Immature natural killer cell (primary cell): ENCODE measurements around the gene EEF1G. TPM values are rescaled to one million over a fixed set of nuclear protein-coding genes. Genes with fewer than 3 reads are reported as not detected.
"Not testable (repeated sequence)": the region's sequence is repeated elsewhere in the genome, so short reads cannot be mapped to it uniquely, and the experiment has no call there.

Experiments used
- DNase-seq, 3 donors: peaks; one replicate each; pipeline ENCODE4 v3.0.0; 2022; ENCODE audit warnings: mixed read lengths in 1 of 3
- H3K27ac Mint-ChIP-seq, 6 donors: one replicate each; pipeline ENCODE4 v1.8.0; 2020; ENCODE audit warnings: mixed read lengths in 6 of 6, mild to moderate bottlenecking in 5 of 6, inconsistent platforms in 4 of 6, moderate library complexity in 3 of 6
- H3K27me3 Mint-ChIP-seq, 3 donors: one replicate each; pipeline ENCODE4 v1.8.0; 2020 to 2021; ENCODE audit warnings: low read depth in 3 of 3, mild to moderate bottlenecking in 3 of 3, mixed read lengths in 3 of 3, moderate library complexity in 3 of 3, inconsistent platforms in 1 of 3
- H3K36me3 Mint-ChIP-seq, 3 donors: one replicate each; pipeline ENCODE4 v1.8.0; 2020; ENCODE audit warnings: mixed read lengths in 3 of 3, inconsistent platforms in 2 of 3, mild to moderate bottlenecking in 2 of 3
- H3K4me1 Mint-ChIP-seq, 2 donors: one replicate each; pipeline ENCODE4 v1.8.0; 2020; ENCODE audit warnings: inconsistent platforms in 2 of 2, mild to moderate bottlenecking in 2 of 2, mixed read lengths in 2 of 2, moderate library complexity in 1 of 2
- H3K4me3 Mint-ChIP-seq, 5 donors: one replicate each; pipeline ENCODE4 v1.8.0; 2020; ENCODE audit warnings: mild to moderate bottlenecking in 5 of 5, mixed read lengths in 5 of 5, inconsistent platforms in 3 of 5, moderate library complexity in 3 of 5
- H3K9me3 Mint-ChIP-seq, 6 donors: one replicate each; pipeline ENCODE4 v1.8.0; 2020; ENCODE audit warnings: mild to moderate bottlenecking in 6 of 6, mixed read lengths in 6 of 6, inconsistent platforms in 4 of 6, moderate library complexity in 3 of 6
- polyA plus RNA-seq, 3 donors: library from polyadenylated mRNA; unstranded; fragments of 300-500 nt; fragmentation: Illumina TruSeq; gene quantifications; one replicate each; pipeline ENCODE4 v1.2.3, GENCODE V29; 2021

Gene EEF1G
- polyA plus RNA-seq, 3 donors from 2014 or later: 628 to 849 (median 821) TPM

- no peak for DNase-seq
- peaks cover 0 to 2% (median 0%) of the 10 kb centered on the region in 6 donors for H3K9me3 Mint-ChIP-seq
- peaks cover 88 to 91% of the 10 kb centered on the region in 2 donors for H3K4me1 Mint-ChIP-seq
- H3K27ac Mint-ChIP-seq: peak overlapping the region; percentile 92 to 98 (median 96)
- peaks cover 19 to 30% (median 21%) of the 10 kb centered on the region in 3 donors for H3K27me3 Mint-ChIP-seq
- peak overlapping the region; percentile 81 to 87 (median 87) for H3K4me3 Mint-ChIP-seq
- H3K36me3 Mint-ChIP-seq: peaks cover 3 to 6% (median 5%) of the 10 kb centered on the region in 3 donors
Observed at GRCh38 chr11:62554387-62555167, 19.1 kb downstream of the EEF1G start.

GRCh38 chr11:62553839-62554361 is 19.8 kb downstream of the EEF1G start:
- Mint-ChIP-seq H3K4me1 (peaks cover 81 to 84% of the 10 kb centered on the region in 2 donors), H3K4me3 (peak overlapping the region; percentile 81 to 87 (median 87)), H3K27me3 (peaks cover 19 to 27% (median 21%) of the 10 kb centered on the region in 3 donors), H3K36me3 (no peaks in the 10 kb centered on the region), H3K9me3 (peaks cover 0 to 2% (median 0%) of the 10 kb centered on the region in 6 donors), H3K27ac (peak overlapping the region; percentile 92 to 98 (median 96))
- DNase-seq: no peak

GRCh38 chr11:62553080-62553838 is 20.4 kb downstream of the EEF1G start:
- peaks cover 17 to 26% (median 21%) of the 10 kb centered on the region in 3 donors for H3K27me3 Mint-ChIP-seq
- peaks cover 75 to 83% of the 10 kb centered on the region in 2 donors for H3K4me1 Mint-ChIP-seq
- H3K4me3 Mint-ChIP-seq: peak overlapping the region; percentile 81 to 87 (median 87)
- peak overlapping the region; percentile 92 to 98 (median 96) for H3K27ac Mint-ChIP-seq
- no peaks in the 10 kb centered on the region for H3K36me3 Mint-ChIP-seq
- peak; percentile 35 to 52 (median 36) for DNase-seq
- peaks cover 0 to 2% (median 0%) of the 10 kb centered on the region in 6 donors for H3K9me3 Mint-ChIP-seq

GRCh38 chr11:62552485-62553079 is 21.1 kb downstream of the EEF1G start:
- no peak for DNase-seq
- Mint-ChIP-seq H3K36me3 (no peaks in the 10 kb centered on the region), H3K4me3 (peak overlapping the region; percentile 81 to 87 (median 87)), H3K27ac (peak overlapping the region; percentile 92 to 98 (median 96)), H3K9me3 (peaks cover 0 to 2% (median 0%) of the 10 kb centered on the region in 6 donors), H3K4me1 (peaks cover 75 to 83% of the 10 kb centered on the region in 2 donors), H3K27me3 (peaks cover 12 to 23% (median 16%) of the 10 kb centered on the region in 3 donors)

- not testable (repeated sequence) for H3K36me3 Mint-ChIP-seq, H3K9me3 Mint-ChIP-seq, H3K4me3 Mint-ChIP-seq, DNase-seq
- Mint-ChIP-seq H3K27me3 (peaks cover 3 to 11% (median 10%) of the 10 kb centered on the region in 3 donors), H3K27ac (peak overlapping the region in 5 of 6 donors; percentile 43 to 98 (median 92)), H3K4me1 (peaks cover 60 to 69% of the 10 kb centered on the region in 2 donors)
Observed at GRCh38 chr11:62550478-62550877, 23.2 kb downstream of the EEF1G start.

GRCh38 chr11:62548545-62549335 is 25.0 kb downstream of the EEF1G start:
- H3K27me3 Mint-ChIP-seq: peaks cover 5 to 10% (median 9%) of the 10 kb centered on the region in 3 donors
- H3K36me3 Mint-ChIP-seq: no peaks in the 10 kb centered on the region
- peaks cover 56 to 64% of the 10 kb centered on the region in 2 donors for H3K4me1 Mint-ChIP-seq
- DNase-seq: no peak
- peak overlapping the region in 1 of 5 donors; percentile 9 for H3K4me3 Mint-ChIP-seq
- H3K9me3 Mint-ChIP-seq: peaks cover 0 to 2% (median 0%) of the 10 kb centered on the region in 6 donors
- H3K27ac Mint-ChIP-seq: peak overlapping the region in 1 of 6 donors; percentile 31

- peaks cover 56 to 64% of the 10 kb centered on the region in 2 donors for H3K4me1 Mint-ChIP-seq
- peaks cover 0 to 2% (median 0%) of the 10 kb centered on the region in 6 donors for H3K9me3 Mint-ChIP-seq
- peak overlapping the region; percentile 31 to 85 (median 79) for H3K27ac Mint-ChIP-seq
- no peaks in the 10 kb centered on the region for H3K36me3 Mint-ChIP-seq
- no peak for DNase-seq
- peak overlapping the region; percentile 83 to 99 (median 87) for H3K4me3 Mint-ChIP-seq
- peaks cover 5 to 10% (median 6%) of the 10 kb centered on the region in 3 donors for H3K27me3 Mint-ChIP-seq
Observed at GRCh38 chr11:62547691-62548281, 25.9 kb downstream of the EEF1G start.

GRCh38 chr11:62546929-62547625 is 26.6 kb downstream of the EEF1G start:
- H3K4me1 Mint-ChIP-seq: peaks cover 56 to 61% of the 10 kb centered on the region in 2 donors
- peak overlapping the region; percentile 57 to 86 (median 84) for H3K27ac Mint-ChIP-seq
- DNase-seq: no peak
- H3K4me3 Mint-ChIP-seq: peak overlapping the region; percentile 83 to 99 (median 87)
- peaks cover 0 to 2% (median 0%) of the 10 kb centered on the region in 6 donors for H3K9me3 Mint-ChIP-seq
- no peaks in the 10 kb centered on the region for H3K36me3 Mint-ChIP-seq
- H3K27me3 Mint-ChIP-seq: peaks cover 5 to 8% (median 6%) of the 10 kb centered on the region in 3 donors

- no peaks in the 10 kb centered on the region for H3K36me3 Mint-ChIP-seq
- peaks cover 0 to 4% (median 3%) of the 10 kb centered on the region in 3 donors for H3K27me3 Mint-ChIP-seq
- no peaks in the 10 kb centered on the region for H3K9me3 Mint-ChIP-seq
- H3K4me1 Mint-ChIP-seq: peaks cover 56 to 61% of the 10 kb centered on the region in 2 donors
- H3K4me3 Mint-ChIP-seq: peak within 1 kb of the TSS; percentile 96 to 99 (median 96)
- H3K27ac Mint-ChIP-seq: peak within 1 kb of the TSS; percentile 83 to 95 (median 90)
- peak; percentile 66 to 72 (median 72) for DNase-seq
Observed at GRCh38 chr11:62546244-62546928, 27.3 kb downstream of the EEF1G start, which contains the start of gene AHNAK. Gene AHNAK (minus strand): TSS chr11:62546806. CDS start chr11:62536098, 10,708 bp downstream.

GRCh38 chr11:62545437-62546243 is 28.1 kb downstream of the EEF1G start:
- Mint-ChIP-seq H3K4me3 (peak overlapping the region; percentile 96 to 99 (median 96)), H3K36me3 (no peaks in the 10 kb centered on the region), H3K9me3 (no peaks in the 10 kb centered on the region), H3K27ac (peak overlapping the region; percentile 90 to 95 (median 94)), H3K4me1 (peaks cover 58 to 61% of the 10 kb centered on the region in 2 donors), H3K27me3 (peaks cover 0 to 6% (median 3%) of the 10 kb centered on the region in 3 donors)
- DNase-seq: peak in 2 of 3 donors; percentile 29 to 31
